ENCODE measurements around the gene PRKG1. TPM values are rescaled to one million over a fixed set of nuclear protein-coding genes. Genes with fewer than 3 reads are reported as not detected.

The PRKG1 gene
- total and polyA plus RNA-seq, 7 donors = 4.5 to 49.0 (median 31.7) TPM

DNA sequence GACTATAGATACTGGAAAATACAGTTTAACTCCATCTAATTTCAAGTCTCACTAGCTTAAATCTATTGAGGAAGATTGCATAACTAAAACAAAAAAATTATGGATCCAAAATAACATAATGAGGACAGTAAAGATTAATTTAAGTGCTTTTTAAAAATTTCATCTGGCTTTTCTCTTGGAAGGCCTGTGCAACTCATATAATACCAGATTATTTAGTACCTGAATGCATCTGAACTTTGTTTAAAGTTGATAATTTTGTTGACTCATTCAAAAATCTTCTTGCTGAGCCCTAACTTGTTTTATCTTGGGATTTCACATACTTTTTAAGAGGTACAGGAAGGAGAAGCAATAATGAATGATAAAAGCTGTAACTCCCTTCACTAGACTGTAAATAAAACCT, 478.6 kb downstream of the PRKG1 start:
- Histone ChIP-seq H3K4me3 (no peak overlapping the region), H3K27ac (no peak overlapping the region), H3K27me3 (ENCODE audit: insufficient read depth in 3 of 3, low read length in 2 of 3) (no peaks in the 10 kb centered on the region), H3K4me1 (no peaks in the 10 kb centered on the region), H3K9me3 (no peaks in the 10 kb centered on the region), H3K36me3 (ENCODE audit: insufficient read depth in 1 of 2, low read depth in 1 of 2) (no peaks in the 10 kb centered on the region)
- DNase-seq (no peak), ATAC-seq (no peak)
- intact Hi-C loops (cut with DNase I) = no loop called here
- TF ChIP-seq, protein P1, sequence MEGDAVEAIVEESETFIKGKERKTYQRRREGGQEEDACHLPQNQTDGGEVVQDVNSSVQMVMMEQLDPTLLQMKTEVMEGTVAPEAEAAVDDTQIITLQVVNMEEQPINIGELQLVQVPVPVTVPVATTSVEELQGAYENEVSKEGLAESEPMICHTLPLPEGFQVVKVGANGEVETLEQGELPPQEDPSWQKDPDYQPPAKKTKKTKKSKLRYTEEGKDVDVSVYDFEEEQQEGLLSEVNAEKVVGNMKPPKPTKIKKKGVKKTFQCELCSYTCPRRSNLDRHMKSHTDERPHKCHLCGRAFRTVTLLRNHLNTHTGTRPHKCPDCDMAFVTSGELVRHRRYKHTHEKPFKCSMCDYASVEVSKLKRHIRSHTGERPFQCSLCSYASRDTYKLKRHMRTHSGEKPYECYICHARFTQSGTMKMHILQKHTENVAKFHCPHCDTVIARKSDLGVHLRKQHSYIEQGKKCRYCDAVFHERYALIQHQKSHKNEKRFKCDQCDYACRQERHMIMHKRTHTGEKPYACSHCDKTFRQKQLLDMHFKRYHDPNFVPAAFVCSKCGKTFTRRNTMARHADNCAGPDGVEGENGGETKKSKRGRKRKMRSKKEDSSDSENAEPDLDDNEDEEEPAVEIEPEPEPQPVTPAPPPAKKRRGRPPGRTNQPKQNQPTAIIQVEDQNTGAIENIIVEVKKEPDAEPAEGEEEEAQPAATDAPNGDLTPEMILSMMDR (IDR thresholded peaks at IDR 0.05) = no peak

DNA sequence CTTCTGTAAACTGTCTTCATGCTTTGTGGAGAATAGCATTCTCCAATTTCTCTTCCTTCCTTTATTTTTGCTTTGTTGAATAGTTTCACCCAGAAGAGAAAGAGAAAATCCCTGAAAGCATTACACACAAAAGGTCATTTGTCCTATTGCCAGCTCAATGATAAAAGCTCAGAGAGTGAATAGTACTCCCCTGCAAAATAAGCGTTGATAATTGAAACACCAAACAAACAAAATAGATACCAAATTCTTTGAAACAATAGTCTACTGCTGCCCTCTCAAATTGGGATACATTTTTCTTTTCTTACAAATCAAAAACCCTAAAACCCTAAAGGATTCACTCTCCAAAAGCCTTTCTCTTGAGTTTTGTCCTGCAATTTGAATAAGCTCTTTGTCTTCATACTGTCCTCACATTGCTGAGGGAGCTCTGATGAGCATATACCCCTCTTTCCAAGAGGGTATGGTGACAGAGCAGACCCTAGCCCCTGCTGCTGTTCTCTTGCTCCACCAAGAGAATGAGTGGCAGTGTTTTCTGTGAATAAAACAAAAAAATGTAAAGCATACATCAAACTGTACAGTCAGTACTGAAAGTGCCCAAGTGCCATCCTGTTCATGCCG, 490.7 kb downstream of the PRKG1 start:
- DNase-seq = no peak

DNA sequence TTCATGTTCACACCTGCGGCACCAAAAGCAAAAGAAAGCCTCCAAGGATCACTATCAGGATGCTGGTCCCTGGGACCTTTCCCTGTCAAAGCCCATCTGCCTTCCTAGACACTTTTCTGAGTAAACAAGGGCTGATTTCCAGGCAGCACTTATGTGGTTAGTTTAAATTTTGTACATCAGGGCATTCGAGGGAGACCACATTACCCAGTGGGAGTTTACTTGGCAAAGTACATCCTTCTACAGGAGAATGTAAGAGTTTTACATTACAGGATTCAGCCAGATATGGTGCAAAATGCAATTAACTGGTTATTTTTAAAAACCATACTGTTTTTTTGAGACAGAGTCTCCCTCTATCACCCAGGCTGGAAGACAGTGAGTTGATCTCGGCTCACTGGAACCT, 493.0 kb downstream of the PRKG1 start:
- no peak for ATAC-seq
- Histone ChIP-seq H3K4me1 (peaks cover 7% of the 10 kb centered on the region), H3K27ac (no peak overlapping the region), H3K9me3 (no peaks in the 10 kb centered on the region), H3K4me3 (no peak overlapping the region), H3K27me3 (ENCODE audit: insufficient read depth in 3 of 3, low read length in 2 of 3) (no peaks in the 10 kb centered on the region), H3K36me3 (ENCODE audit: insufficient read depth in 1 of 2, low read depth in 1 of 2) (no peaks in the 10 kb centered on the region)
- intact Hi-C loops (cut with DNase I) = no loop called here
- 71 to 79% (median 73%) methylated on average over 3 of the region's 3 CpGs for WGBS, 3 donors
- TF ChIP-seq, protein P1 (IDR thresholded peaks at IDR 0.05) = no peak
- DNase-seq = no peak

More for the DNA sequence above, 490.7 kb downstream of the PRKG1 start:
- Histone ChIP-seq H3K4me3 (no peak overlapping the region), H3K4me1 (peaks cover 7% of the 10 kb centered on the region), H3K27me3 (ENCODE audit: insufficient read depth in 3 of 3, low read length in 2 of 3) (no peaks in the 10 kb centered on the region), H3K36me3 (ENCODE audit: insufficient read depth in 1 of 2, low read depth in 1 of 2) (no peaks in the 10 kb centered on the region), H3K9me3 (no peaks in the 10 kb centered on the region), H3K27ac (no peak overlapping the region)
- WGBS, 3 donors = 74 to 89% (median 79%) methylated on average over 2 of the region's 2 CpGs
- intact Hi-C loops (cut with DNase I) = no loop called here
- TF ChIP-seq, protein P1 (IDR thresholded peaks at IDR 0.05) = no peak
- ATAC-seq = no peak

DNA sequence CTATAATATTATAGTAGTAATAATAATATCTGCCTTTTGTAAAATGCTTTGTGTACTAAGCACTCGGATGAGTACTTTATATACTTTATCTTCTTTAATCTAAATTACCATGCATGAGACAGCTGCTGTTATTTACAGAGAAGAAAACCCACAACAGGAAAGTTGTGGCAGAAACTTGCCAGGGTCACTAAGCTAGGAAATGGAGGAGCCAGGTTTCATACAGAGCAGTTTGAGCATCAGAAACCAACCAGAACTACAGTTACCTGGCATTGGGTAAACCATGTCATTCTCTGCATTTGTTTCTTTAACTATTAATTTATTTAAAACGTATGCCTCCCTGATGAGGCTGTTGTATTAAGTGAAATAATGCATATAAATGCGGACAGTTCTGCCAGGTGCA, 495.2 kb downstream of the PRKG1 start:
- TF ChIP-seq, protein P1 (IDR thresholded peaks at IDR 0.05) = no peak
- Histone ChIP-seq H3K27ac (no peak overlapping the region), H3K4me3 (no peak overlapping the region), H3K36me3 (ENCODE audit: insufficient read depth in 1 of 2, low read depth in 1 of 2) (no peaks in the 10 kb centered on the region), H3K4me1 (peaks cover 7% of the 10 kb centered on the region), H3K27me3 (ENCODE audit: insufficient read depth in 3 of 3, low read length in 2 of 3) (no peaks in the 10 kb centered on the region), H3K9me3 (no peaks in the 10 kb centered on the region)
- intact Hi-C loops (cut with DNase I) = no loop called here
- DNase-seq (no peak), ATAC-seq (no peak)
- WGBS, 3 donors = 73 to 91% (median 85%) methylated on average over 3 of the region's 3 CpGs
